SIG-M5 (cell line): ENCODE results near the gene AGTR1.

ENCODE experiments used
- DNase-seq: peaks from one replicate; lab custom pipeline; 2025; lab: John Stamatoyannopoulos, UW

The AGTR1 gene

GRCh38 chr3:148697306-148698189, at the start of gene AGTR1:
TSS of gene AGTR1 (plus strand) at chr3:148697903. CDS start at chr3:148741036, 43,133 bp downstream.
- no peak for DNase-seq

GRCh38 chr3:148648685-148649352, 48.9 kb upstream of the AGTR1 start:
- no peak for DNase-seq

GRCh38 chr3:148651549-148651948, 46.2 kb upstream of the AGTR1 start:
- no peak for DNase-seq

- DNase-seq = no peak
Measured at GRCh38 chr3:148654433-148654832, 43.3 kb upstream of the AGTR1 start.

GRCh38 chr3:148657470-148657869, 40.2 kb upstream of the AGTR1 start:
- DNase-seq = no peak

- no peak for DNase-seq
Measured at GRCh38 chr3:148659512-148659911, 38.2 kb upstream of the AGTR1 start.

- DNase-seq = no peak
Measured at GRCh38 chr3:148680289-148680688, 17.4 kb upstream of the AGTR1 start.

GRCh38 chr3:148681080-148681479, 16.6 kb upstream of the AGTR1 start:
- DNase-seq = no peak

GRCh38 chr3:148682997-148683396, 14.7 kb upstream of the AGTR1 start:
- no peak for DNase-seq

GRCh38 chr3:148694116-148694515, 3.6 kb upstream of the AGTR1 start:
- DNase-seq = no peak

- no peak for DNase-seq
Measured at GRCh38 chr3:148698190-148698810, 597 bp downstream of the AGTR1 start.

GRCh38 chr3:148705314-148705713, 7.6 kb downstream of the AGTR1 start:
- DNase-seq = no peak

GRCh38 chr3:148707601-148708380, 10.1 kb downstream of the AGTR1 start:
- no peak for DNase-seq

- DNase-seq = no peak
Measured at GRCh38 chr3:148708409-148708808, 10.7 kb downstream of the AGTR1 start.

- no peak for DNase-seq
Measured at GRCh38 chr3:148709560-148710253, 12.0 kb downstream of the AGTR1 start.

- DNase-seq = no peak
Measured at GRCh38 chr3:148710665-148711064, 13.0 kb downstream of the AGTR1 start.

- no peak for DNase-seq
Measured at GRCh38 chr3:148711981-148712666, 14.4 kb downstream of the AGTR1 start.

GRCh38 chr3:148714521-148714920, 16.8 kb downstream of the AGTR1 start:
- DNase-seq = no peak

GRCh38 chr3:148716657-148717056, 19.0 kb downstream of the AGTR1 start:
- DNase-seq = no peak

- DNase-seq = no peak
Measured at GRCh38 chr3:148717885-148718561, 20.3 kb downstream of the AGTR1 start.
